Mesendoderm (in vitro differentiated cells): Measurements from ENCODE around the gene RAB11FIP3.
A peak's percentile ranks its signal among the peaks of the same experiment; 100 is the strongest.

Experiments
- DNase-seq: peaks from one replicate; pipeline ENCODE4 v3.0.0; 2013
- H2AK5ac ChIP-seq: 2 replicates; pipeline ENCODE4 v1.6.1; 2013; ENCODE audit warnings: low read length, inconsistent platforms
- H2BK120ac ChIP-seq: 2 replicates; pipeline ENCODE4 v1.6.1; 2013; ENCODE audit warnings: low read depth, mild to moderate bottlenecking, low read length, moderate library complexity, mixed read lengths
- H2BK15ac ChIP-seq: replicated peaks from 2 replicates; pipeline ENCODE4 v1.6.1; 2013; ENCODE audit warnings: low read depth, mild to moderate bottlenecking, moderate library complexity
- H2BK5ac ChIP-seq: 2 replicates; pipeline ENCODE4 v1.6.1; 2013; ENCODE audit warnings: low read length, inconsistent platforms
- H3K18ac ChIP-seq: 2 replicates; pipeline ENCODE4 v1.6.1; 2013; ENCODE audit warnings: mild to moderate bottlenecking, low read length, mixed read lengths
- H3K23ac ChIP-seq: one replicate; pipeline ENCODE4 v1.6.1; 2013; ENCODE audit warnings: low read length
- H3K27ac ChIP-seq: 2 replicates; pipeline ENCODE4 v1.5.1; 2013; ENCODE audit warnings: low read depth, mild to moderate bottlenecking, inconsistent platforms, low read length, moderate library complexity
- H3K27me3 ChIP-seq: 2 replicates; pipeline ENCODE4 v1.6.1; 2013; ENCODE audit warnings: low read length, control low read depth, mild to moderate bottlenecking, inconsistent platforms; ENCODE audit not compliant: insufficient read depth, poor library complexity
- H3K36me3 ChIP-seq: 2 replicates; pipeline ENCODE4 v1.6.1; 2013; ENCODE audit warnings: low read length, inconsistent platforms; ENCODE audit not compliant: control insufficient read depth, insufficient read depth
- H3K4ac ChIP-seq: one replicate; pipeline ENCODE4 v1.6.1; 2013; ENCODE audit warnings: low read depth, mild to moderate bottlenecking, low read length, moderate library complexity
- H3K4me1 ChIP-seq: 2 replicates; pipeline ENCODE4 v1.6.1; 2013; ENCODE audit warnings: low read depth, low read length, inconsistent platforms; ENCODE audit not compliant: control insufficient read depth
- H3K4me2 ChIP-seq: 2 replicates; pipeline ENCODE4 v1.6.1; 2013; ENCODE audit warnings: low read length
- H3K4me3 ChIP-seq: 2 replicates; pipeline ENCODE4 v1.5.1; 2013; ENCODE audit warnings: mild to moderate bottlenecking, low read length
- H3K56ac ChIP-seq: one replicate; pipeline ENCODE4 v1.6.1; 2013; ENCODE audit warnings: low read length
- H3K79me1 ChIP-seq: 2 replicates; pipeline ENCODE4 v1.6.1; 2013; ENCODE audit warnings: low read length, inconsistent platforms
- H3K79me2 ChIP-seq: 2 replicates; pipeline ENCODE4 v1.6.1; 2013; ENCODE audit warnings: mild to moderate bottlenecking, low read length; ENCODE audit not compliant: control insufficient read depth, insufficient read depth
- H3K9ac ChIP-seq: 2 replicates; pipeline ENCODE4 v1.6.1; 2013; ENCODE audit warnings: low read length, inconsistent platforms
- H4K5ac ChIP-seq: one replicate; pipeline ENCODE4 v1.6.1; 2013; ENCODE audit warnings: low read length
- H4K8ac ChIP-seq: one replicate; pipeline ENCODE4 v1.6.1; 2013; ENCODE audit warnings: low read depth, mild to moderate bottlenecking, control low read depth, low read length, moderate library complexity
- WGBS: extraction: QIAGEN DNeasy Blood & Tissue Kit; methylation state at CpG from one replicate; pipeline ENCODE4 v1.1.7; 2013; ENCODE audit warnings: low lambda C conversion rate, missing lambda C conversion rate; ENCODE audit not compliant: insufficient coverage; ENCODE audit errors: extremely low coverage; 5-methylcytosine and 5-hydroxymethylcytosine counted together

RAB11FIP3 gene

GRCh38 chr16:483341-484075, 58.1 kb downstream of the RAB11FIP3 start:
- no peaks in the 10 kb centered on the region for H3K79me2 ChIP-seq
- no peaks in the 10 kb centered on the region for H3K27me3 ChIP-seq
- H2BK15ac ChIP-seq, result no peak overlapping the region
- peak overlapping the region; percentile 96 for H3K27ac ChIP-seq
- H2BK120ac ChIP-seq, result peak overlapping the region; percentile 75
- H3K18ac ChIP-seq, result peak overlapping the region; percentile 94
- H2AK5ac ChIP-seq, result peak overlapping the region; percentile 90
- peak overlapping the region; percentile 98 for H2BK5ac ChIP-seq
- peak overlapping the region; percentile 17 for H3K23ac ChIP-seq
- H3K4me3 ChIP-seq, result no peak overlapping the region
- peaks cover 20% of the 10 kb centered on the region for H3K4me1 ChIP-seq
- no peak overlapping the region for H4K8ac ChIP-seq
- H3K9ac ChIP-seq, result peak overlapping the region; percentile 60
- H3K4me2 ChIP-seq, result no peak overlapping the region
- WGBS, result no CpG with 5 or more reads among the region's 14 CpGs
- peaks cover 2% of the 10 kb centered on the region for H3K79me1 ChIP-seq
- H3K36me3 ChIP-seq, result no peaks in the 10 kb centered on the region
- DNase-seq, result peak; percentile 99
- peak overlapping the region; percentile 86 for H3K56ac ChIP-seq
- no peak overlapping the region for H4K5ac ChIP-seq
- peak overlapping the region; percentile 91 for H3K4ac ChIP-seq

GRCh38 chr16:489606-490005, 64.2 kb downstream of the RAB11FIP3 start:
- H2BK15ac ChIP-seq, result no peak overlapping the region
- no peak overlapping the region for H4K5ac ChIP-seq
- H3K79me2 ChIP-seq, result no peaks in the 10 kb centered on the region
- H3K4me3 ChIP-seq, result no peak overlapping the region
- peaks cover 10% of the 10 kb centered on the region for H3K4me1 ChIP-seq
- no peak overlapping the region for H3K18ac ChIP-seq
- no peak overlapping the region for H4K8ac ChIP-seq
- no peak overlapping the region for H3K56ac ChIP-seq
- WGBS, result no CpG with 5 or more reads among the region's 16 CpGs
- H3K9ac ChIP-seq, result no peak overlapping the region
- H3K27ac ChIP-seq, result no peak overlapping the region
- no peak overlapping the region for H2AK5ac ChIP-seq
- no peak overlapping the region for H3K23ac ChIP-seq
- H3K4ac ChIP-seq, result no peak overlapping the region
- no peak overlapping the region for H2BK5ac ChIP-seq
- peaks cover 3% of the 10 kb centered on the region for H3K36me3 ChIP-seq
- H3K27me3 ChIP-seq, result no peaks in the 10 kb centered on the region
- H3K79me1 ChIP-seq, result peaks cover 2% of the 10 kb centered on the region
- no peak for DNase-seq
- H2BK120ac ChIP-seq, result no peak overlapping the region
- H3K4me2 ChIP-seq, result no peak overlapping the region

- Histone ChIP-seq H2BK15ac (no peak overlapping the region), H3K4me2 (no peak overlapping the region), H4K5ac (no peak overlapping the region), H3K4me3 (no peak overlapping the region), H3K36me3 (peaks cover 3% of the 10 kb centered on the region), H2BK120ac (no peak overlapping the region), H3K79me1 (no peaks in the 10 kb centered on the region), H3K79me2 (no peaks in the 10 kb centered on the region), H3K27me3 (no peaks in the 10 kb centered on the region), H2BK5ac (no peak overlapping the region), H3K4ac (no peak overlapping the region), H3K4me1 (peaks cover 5% of the 10 kb centered on the region), H4K8ac (no peak overlapping the region), H3K9ac (no peak overlapping the region), H3K23ac (no peak overlapping the region), H3K27ac (no peak overlapping the region), H2AK5ac (peak overlapping the region; percentile 88), H3K18ac (peak overlapping the region; percentile 2), H3K56ac (no peak overlapping the region)
- WGBS, result no CpG with 5 or more reads among the region's 10 CpGs
- DNase-seq, result no peak
Measured at GRCh38 chr16:490768-491167, 65.3 kb downstream of the RAB11FIP3 start.

GRCh38 chr16:491220-491919, 65.9 kb downstream of the RAB11FIP3 start:
- Histone ChIP-seq H3K36me3 (peaks cover 3% of the 10 kb centered on the region), H2BK15ac (no peak overlapping the region)

GRCh38 chr16:492211-492875, 66.9 kb downstream of the RAB11FIP3 start:
- Histone ChIP-seq H2BK120ac (no peak overlapping the region), H3K18ac (no peak overlapping the region), H3K4me1 (peaks cover 5% of the 10 kb centered on the region), H3K4ac (no peak overlapping the region), H3K79me2 (no peaks in the 10 kb centered on the region), H3K56ac (no peak overlapping the region), H3K79me1 (no peaks in the 10 kb centered on the region), H3K36me3 (peaks cover 3% of the 10 kb centered on the region), H3K4me2 (no peak overlapping the region), H3K4me3 (no peak overlapping the region), H3K9ac (no peak overlapping the region), H4K5ac (no peak overlapping the region), H2BK5ac (no peak overlapping the region), H2AK5ac (no peak overlapping the region), H3K27me3 (no peaks in the 10 kb centered on the region), H3K23ac (no peak overlapping the region), H2BK15ac (no peak overlapping the region), H3K27ac (no peak overlapping the region), H4K8ac (no peak overlapping the region)
- DNase-seq, result no peak
- WGBS, result no CpG with 5 or more reads among the region's 30 CpGs

More at GRCh38 chr16:491220-491919, 65.9 kb downstream of the RAB11FIP3 start:
- Histone ChIP-seq H3K23ac (no peak overlapping the region), H3K79me1 (no peaks in the 10 kb centered on the region), H3K18ac (peak overlapping the region; percentile 2), H3K27me3 (no peaks in the 10 kb centered on the region), H3K4me3 (no peak overlapping the region), H2AK5ac (no peak overlapping the region), H3K4me2 (no peak overlapping the region), H2BK120ac (no peak overlapping the region), H2BK5ac (no peak overlapping the region), H3K56ac (peak overlapping the region; percentile 44), H4K5ac (no peak overlapping the region), H3K79me2 (no peaks in the 10 kb centered on the region), H3K27ac (peak overlapping the region; percentile 11), H4K8ac (no peak overlapping the region), H3K4ac (no peak overlapping the region), H3K4me1 (peaks cover 5% of the 10 kb centered on the region), H3K9ac (no peak overlapping the region)
- no peak for DNase-seq
- WGBS, result no CpG with 5 or more reads among the region's 19 CpGs
